ENCODE results near the gene PPAT. TPM values are rescaled to one million over a fixed set of nuclear protein-coding genes. Genes with fewer than 3 reads are reported as not detected.

Gene PPAT
- total RNA-seq, 1 donor from 2014 or later: 4.7 TPM

DNA sequence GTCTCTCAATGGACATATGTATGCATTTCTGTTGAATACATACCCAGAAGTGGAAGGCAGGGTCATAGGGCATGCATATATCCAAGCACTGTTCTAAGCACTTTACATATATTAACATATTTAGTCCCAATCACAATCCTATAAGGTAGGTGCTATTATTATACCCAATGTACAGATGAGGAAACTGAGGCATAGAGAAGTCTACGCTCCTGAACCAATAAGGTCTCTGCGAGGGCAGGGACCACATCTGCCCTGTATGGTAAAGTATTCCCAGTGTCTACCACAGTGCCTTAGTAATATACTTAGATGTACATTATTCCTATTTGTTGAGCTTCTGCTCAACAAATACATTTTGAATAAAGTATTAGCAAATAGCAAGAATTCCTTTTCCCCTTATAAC is 5.2 kb downstream of the PPAT start:
- Histone ChIP-seq H3K27ac (no peak overlapping the region), H3K9me3 (no peaks in the 10 kb centered on the region), H3K27me3 (ENCODE audit: low read depth) (no peaks in the 10 kb centered on the region), H3K4me3 (no peak overlapping the region), H3K36me3 (no peaks in the 10 kb centered on the region), H3K4me1 (peaks cover 15% of the 10 kb centered on the region)
- DNase-seq (no peak), ATAC-seq (no peak)
- no peak for TF ChIP-seq CTCF (IDR thresholded peaks at IDR 0.05)
- intact Hi-C loops (cut with DNase I): no loop called here

- Histone ChIP-seq H3K27me3 (ENCODE audit: low read depth) (no peaks in the 10 kb centered on the region), H3K36me3 (no peaks in the 10 kb centered on the region), H3K4me3 (no peak overlapping the region), H3K9me3 (no peaks in the 10 kb centered on the region), H3K4me1 (no peaks in the 10 kb centered on the region), H3K27ac (no peak overlapping the region)
- ATAC-seq (no peak), DNase-seq (no peak)
- intact Hi-C loops (cut with DNase I): no loop called here
- TF ChIP-seq CTCF (IDR thresholded peaks at IDR 0.05): no peak
Observed at GRCh38 chr4:56427179-56427578, 8.2 kb downstream of the PPAT start.

DNA sequence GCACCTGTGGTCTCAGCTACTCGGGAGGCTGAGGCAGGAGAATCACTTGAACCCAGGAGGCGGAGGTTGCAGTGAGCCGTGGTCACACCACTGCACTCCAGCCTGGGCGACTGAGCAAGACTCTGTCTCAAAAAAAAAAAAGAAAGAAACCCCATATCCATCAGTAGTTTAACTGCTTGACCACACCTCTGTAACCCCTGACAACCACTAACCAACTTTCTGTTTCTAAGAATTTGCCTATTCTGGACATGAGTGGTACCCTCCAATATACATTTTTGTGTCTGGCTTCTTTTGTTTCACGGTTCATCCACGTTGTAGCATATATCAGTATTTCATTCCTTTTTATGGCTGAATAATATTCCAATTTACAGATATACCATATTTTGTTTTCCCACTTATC is 9.1 kb downstream of the PPAT start:
- no peaks in the 10 kb centered on the region for H3K27me3 ChIP-seq (ENCODE audit: low read depth)
- no peaks in the 10 kb centered on the region for H3K36me3 ChIP-seq
- H3K4me1 ChIP-seq: no peaks in the 10 kb centered on the region
- no peak for TF ChIP-seq CTCF (IDR thresholded peaks at IDR 0.05)
- H3K9me3 ChIP-seq: no peaks in the 10 kb centered on the region
- no peak for ATAC-seq
- no peak for DNase-seq
- intact Hi-C loops (cut with DNase I): no loop called here
- H3K27ac ChIP-seq: no peak overlapping the region
- no peak overlapping the region for H3K4me3 ChIP-seq

- intact Hi-C loops (cut with DNase I): no loop called here
Observed at GRCh38 chr4:56425518-56425917, 9.9 kb downstream of the PPAT start.

GRCh38 chr4:56424697-56425514 is 10.5 kb downstream of the PPAT start:
- Histone ChIP-seq H3K4me3 (no peak overlapping the region), H3K9me3 (no peaks in the 10 kb centered on the region), H3K27me3 (ENCODE audit: low read depth) (no peaks in the 10 kb centered on the region), H3K4me1 (no peaks in the 10 kb centered on the region), H3K27ac (no peak overlapping the region), H3K36me3 (no peaks in the 10 kb centered on the region)
- no peak for DNase-seq
- ATAC-seq: no peak
- peak; percentile 66 for TF ChIP-seq CTCF (IDR thresholded peaks at IDR 0.05)
- intact Hi-C loops (cut with DNase I): no loop called here

More at GRCh38 chr4:56425518-56425917, 9.9 kb downstream of the PPAT start:
- H3K27me3 ChIP-seq (ENCODE audit: low read depth): no peaks in the 10 kb centered on the region
- H3K4me1 ChIP-seq: no peaks in the 10 kb centered on the region
- H3K27ac ChIP-seq: no peak overlapping the region
- ATAC-seq (no peak), DNase-seq (no peak)
- no peaks in the 10 kb centered on the region for H3K9me3 ChIP-seq
- no peaks in the 10 kb centered on the region for H3K36me3 ChIP-seq
- no peak for TF ChIP-seq CTCF (IDR thresholded peaks at IDR 0.05)
- no peak overlapping the region for H3K4me3 ChIP-seq
